GM12873 (cell line): ENCODE results near the gene DEUP1.
A peak's percentile ranks its signal among the peaks of the same experiment; 100 is the strongest.

Experiments used
- TF ChIP-seq, protein P1 (sequence below): IDR thresholded peaks from 2 replicates; pipeline ENCODE4 v1.5.1; 2012; ENCODE audit warnings: low read depth, mild to moderate bottlenecking, moderate library complexity, low read length, control low read depth; ENCODE audit not compliant: insufficient read depth; ENCODE audit errors: missing control alignments

DEUP1 gene, protein sequence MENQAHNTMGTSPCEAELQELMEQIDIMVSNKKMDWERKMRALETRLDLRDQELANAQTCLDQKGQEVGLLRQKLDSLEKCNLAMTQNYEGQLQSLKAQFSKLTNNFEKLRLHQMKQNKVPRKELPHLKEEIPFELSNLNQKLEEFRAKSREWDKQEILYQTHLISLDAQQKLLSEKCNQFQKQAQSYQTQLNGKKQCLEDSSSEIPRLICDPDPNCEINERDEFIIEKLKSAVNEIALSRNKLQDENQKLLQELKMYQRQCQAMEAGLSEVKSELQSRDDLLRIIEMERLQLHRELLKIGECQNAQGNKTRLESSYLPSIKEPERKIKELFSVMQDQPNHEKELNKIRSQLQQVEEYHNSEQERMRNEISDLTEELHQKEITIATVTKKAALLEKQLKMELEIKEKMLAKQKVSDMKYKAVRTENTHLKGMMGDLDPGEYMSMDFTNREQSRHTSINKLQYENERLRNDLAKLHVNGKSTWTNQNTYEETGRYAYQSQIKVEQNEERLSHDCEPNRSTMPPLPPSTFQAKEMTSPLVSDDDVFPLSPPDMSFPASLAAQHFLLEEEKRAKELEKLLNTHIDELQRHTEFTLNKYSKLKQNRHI

DNA sequence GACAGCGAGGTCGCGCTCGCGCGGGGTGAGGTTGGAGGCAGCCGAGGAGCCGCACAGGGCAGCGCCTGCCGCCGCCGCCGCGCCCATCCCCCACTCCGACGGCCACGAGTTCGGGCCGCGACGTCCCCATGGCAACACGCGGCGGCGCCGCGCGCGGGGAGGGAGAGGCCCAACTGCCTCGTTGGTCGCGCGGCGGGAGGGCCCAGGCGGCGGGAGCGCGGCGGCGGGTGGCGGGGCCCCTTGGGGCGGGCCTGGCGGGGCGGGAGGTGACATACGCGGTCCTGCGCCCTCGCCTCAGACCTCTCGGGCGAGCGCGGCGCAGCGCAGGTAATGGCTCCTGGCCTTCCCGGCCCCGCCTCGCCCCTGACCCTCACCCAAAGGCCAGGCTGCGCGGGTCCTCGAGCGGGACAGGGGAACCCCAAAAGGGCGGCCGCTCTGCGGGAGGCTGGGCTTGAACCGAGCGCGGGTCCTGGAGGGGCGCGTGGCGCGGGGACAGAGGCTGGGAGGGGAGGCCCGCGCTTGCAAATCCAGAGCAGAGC is at the start of gene DEUP1:
Gene DEUP1, plus strand, starts transcription at position 297 of the 539 bp plus-strand sequence. CDS start 1,518 bp downstream, outside the sequence.
- TF ChIP-seq, protein P1, sequence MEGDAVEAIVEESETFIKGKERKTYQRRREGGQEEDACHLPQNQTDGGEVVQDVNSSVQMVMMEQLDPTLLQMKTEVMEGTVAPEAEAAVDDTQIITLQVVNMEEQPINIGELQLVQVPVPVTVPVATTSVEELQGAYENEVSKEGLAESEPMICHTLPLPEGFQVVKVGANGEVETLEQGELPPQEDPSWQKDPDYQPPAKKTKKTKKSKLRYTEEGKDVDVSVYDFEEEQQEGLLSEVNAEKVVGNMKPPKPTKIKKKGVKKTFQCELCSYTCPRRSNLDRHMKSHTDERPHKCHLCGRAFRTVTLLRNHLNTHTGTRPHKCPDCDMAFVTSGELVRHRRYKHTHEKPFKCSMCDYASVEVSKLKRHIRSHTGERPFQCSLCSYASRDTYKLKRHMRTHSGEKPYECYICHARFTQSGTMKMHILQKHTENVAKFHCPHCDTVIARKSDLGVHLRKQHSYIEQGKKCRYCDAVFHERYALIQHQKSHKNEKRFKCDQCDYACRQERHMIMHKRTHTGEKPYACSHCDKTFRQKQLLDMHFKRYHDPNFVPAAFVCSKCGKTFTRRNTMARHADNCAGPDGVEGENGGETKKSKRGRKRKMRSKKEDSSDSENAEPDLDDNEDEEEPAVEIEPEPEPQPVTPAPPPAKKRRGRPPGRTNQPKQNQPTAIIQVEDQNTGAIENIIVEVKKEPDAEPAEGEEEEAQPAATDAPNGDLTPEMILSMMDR = no peak

DNA sequence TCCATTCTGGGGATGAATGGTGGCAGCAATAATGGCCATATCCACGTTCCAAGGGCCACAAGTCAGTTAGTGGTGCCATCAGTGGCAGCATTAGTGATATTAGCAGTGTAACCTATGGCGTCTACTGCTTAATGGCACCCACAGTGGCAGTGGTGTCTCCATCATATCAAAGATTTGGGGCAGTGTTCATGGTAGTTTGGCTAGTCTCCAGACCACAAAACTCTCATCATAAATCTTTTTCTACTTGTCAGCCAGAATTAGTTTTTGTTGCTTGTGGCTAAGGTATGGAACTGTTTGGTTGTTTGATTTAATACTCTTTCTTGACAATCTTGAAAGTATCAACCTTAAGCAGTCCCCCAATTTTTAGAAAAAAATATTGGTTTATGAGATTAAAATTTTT is 45.1 kb upstream of the DEUP1 start:
- TF ChIP-seq, protein P1 = no peak

DNA sequence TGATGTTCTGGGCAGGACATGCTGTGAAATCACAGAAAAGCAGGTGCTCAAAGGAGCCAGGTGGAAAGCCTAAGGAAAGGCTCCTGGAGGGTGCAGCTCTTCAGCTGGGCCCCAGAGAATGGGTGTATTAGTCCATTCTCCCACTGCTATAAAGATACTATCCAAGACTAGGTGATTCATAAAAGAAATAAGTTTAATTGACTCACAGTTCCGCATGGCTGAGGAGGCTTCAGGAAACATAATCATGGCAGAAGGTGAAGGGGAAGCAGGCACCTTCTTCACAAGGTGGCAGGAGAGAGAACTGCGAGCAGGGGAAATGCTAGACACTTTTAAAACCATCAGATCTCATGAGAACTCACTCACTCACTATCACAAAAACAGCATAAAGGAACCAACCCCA is 43.1 kb upstream of the DEUP1 start:
- TF ChIP-seq, protein P1 = peak; percentile 1

DNA sequence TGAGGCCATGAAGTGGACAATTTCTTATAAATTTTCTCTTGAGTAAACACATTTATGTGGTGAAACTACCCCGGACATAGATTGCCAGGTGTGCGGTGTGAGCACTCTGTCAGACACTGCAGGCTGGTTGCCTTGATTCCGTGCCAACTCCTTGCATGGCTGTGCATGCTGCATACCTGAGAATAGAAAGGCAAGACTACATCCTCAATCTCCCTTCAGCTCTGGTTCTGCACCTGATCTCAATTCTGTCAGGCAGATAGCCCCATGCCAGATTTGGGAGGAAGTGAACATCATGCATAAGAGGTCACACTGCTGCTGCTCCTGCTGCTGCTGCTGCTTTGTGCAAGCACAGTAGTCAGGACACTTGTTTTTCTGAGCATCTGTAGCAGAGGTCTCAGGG is 42.5 kb upstream of the DEUP1 start:
- TF ChIP-seq, protein P1 = no peak

DNA sequence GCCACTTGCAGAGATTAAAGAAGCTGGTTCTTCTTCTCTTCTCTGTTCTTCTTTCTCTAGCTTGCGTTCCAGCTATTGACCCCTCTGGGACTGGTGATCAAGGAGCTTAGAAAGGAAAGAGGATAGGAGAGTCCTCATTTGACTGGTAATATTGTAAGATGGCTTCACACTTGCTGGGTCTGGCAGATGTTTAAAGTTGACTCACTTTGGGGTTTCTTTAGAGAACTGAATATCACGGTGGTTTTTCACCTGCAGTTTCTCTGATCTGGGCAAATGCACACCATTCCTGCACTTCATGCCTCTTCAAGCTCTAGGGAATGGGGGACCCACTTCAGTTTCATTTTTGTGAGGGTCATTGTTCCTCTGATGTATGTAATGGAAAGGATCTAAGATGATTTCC is 41.8 kb upstream of the DEUP1 start:
- TF ChIP-seq, protein P1 = no peak

DNA sequence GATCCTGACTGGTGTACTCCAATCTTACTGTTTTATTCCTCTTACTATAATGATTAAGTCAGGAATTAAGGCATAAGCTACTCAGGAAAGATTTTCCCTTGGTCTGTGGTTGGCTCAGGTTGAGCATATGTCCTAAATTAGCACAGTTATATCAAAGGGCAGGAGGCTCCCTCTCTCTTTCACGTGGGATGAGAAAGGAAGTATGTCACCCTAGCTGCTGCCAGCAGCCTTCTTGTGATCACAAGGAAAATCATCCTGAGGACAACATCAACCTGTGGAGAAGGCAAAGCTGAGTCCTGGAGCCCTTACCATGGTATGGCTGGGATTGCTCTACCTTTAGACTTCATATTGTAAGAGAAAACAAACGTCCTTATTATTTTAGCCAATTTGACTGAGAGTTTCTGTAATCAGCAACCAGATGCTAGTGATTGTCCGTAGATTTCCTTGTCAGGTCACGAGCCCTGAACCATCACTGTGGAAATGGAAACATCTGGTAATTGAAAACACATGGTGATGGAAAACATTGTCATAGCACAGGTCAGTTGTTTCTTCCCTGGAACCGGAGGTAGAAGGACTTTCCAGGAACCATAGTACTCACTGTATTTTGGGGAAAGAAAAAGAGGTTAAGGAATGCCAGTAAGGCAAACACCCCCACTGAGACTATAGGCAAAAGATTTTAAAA is 40.6 kb upstream of the DEUP1 start:
- TF ChIP-seq, protein P1 = no peak

DNA sequence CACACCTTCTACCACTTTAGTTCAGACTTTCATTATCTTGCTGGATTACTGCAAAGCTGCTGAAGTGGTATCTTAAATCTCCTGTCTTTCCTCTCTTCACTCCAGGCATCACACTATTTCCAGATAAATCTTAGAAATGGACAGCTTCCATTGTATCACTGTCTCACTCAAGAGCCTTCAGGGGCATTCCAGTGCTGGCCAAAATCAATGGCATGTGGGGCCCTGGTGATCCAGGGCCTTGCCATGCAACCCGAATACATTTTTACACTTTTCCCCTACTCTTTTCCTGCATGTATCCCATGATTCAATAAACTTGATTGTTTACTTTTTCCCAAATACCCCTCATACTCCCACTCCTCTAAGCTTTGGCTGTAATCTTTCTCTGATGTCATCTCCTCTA is 39.4 kb upstream of the DEUP1 start:
- TF ChIP-seq, protein P1 = no peak
